Neural cell (in vitro differentiated cells): ENCODE results near the gene STAC.
"Not testable (repeated sequence)": the region's sequence is repeated elsewhere in the genome, so short reads cannot be mapped to it uniquely, and the experiment has no call there.

ENCODE experiments used
- CTCF ChIP-seq: fragments of 450-650 bp; IDR thresholded peaks from 2 replicates; pipeline ENCODE4 v1.5.1; 2014; ENCODE audit warnings: antibody characterized with exemption, mild to moderate bottlenecking, moderate library complexity; ENCODE audit not compliant: poor library complexity, severe bottlenecking
- EZH2 ChIP-seq: fragments of 200-600, 300-800 bp; shearing (Covaris generic), sonication (generic); IDR thresholded peaks from 2 replicates; pipeline ENCODE4 v1.6.1; 2014; ENCODE audit warnings: antibody characterized with exemption, low read length, borderline replicate concordance, mild to moderate bottlenecking; ENCODE audit not compliant: insufficient read depth, poor library complexity, severe bottlenecking
- MXI1 ChIP-seq: fragments of 450-650 bp; conservative IDR thresholded peaks from 2 replicates; pipeline ENCODE4 v1.6.1; 2014; ENCODE audit warnings: antibody characterized with exemption, mild to moderate bottlenecking; ENCODE audit not compliant: poor library complexity, severe bottlenecking
- POLR2AphosphoS5 ChIP-seq: IDR thresholded peaks from 2 replicates; pipeline ENCODE4 v1.6.1; 2012
- REST ChIP-seq: IDR thresholded peaks from 2 replicates; pipeline ENCODE4 v1.6.1; 2012; ENCODE audit warnings: borderline replicate concordance

DNA sequence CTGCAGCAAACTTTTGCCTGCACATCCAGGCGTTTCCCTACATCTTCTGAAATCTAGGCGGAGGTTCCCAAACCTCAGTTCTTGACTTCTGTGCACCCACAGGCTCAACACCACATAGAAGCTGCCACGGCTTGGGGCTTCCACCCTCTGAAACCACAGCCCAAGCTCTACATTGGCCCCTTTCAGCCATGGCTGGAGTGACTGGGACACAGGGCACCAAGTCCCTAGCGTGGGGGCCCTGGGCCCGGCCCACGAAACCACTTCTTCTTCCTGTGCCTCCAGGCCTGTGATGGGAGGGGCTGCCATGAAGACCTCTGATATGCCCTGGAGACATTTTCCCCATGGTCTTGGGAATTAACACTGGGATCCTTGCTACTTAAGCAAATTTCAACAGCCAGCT lies 91.7 kb downstream of the STAC start:
- TF ChIP-seq EZH2, CTCF, REST, MXI1, POLR2AphosphoS5: not testable (repeated sequence)
